HepG2 (cell line): ENCODE measurements around the gene SNRPD3. TPM values are rescaled to one million over a fixed set of nuclear protein-coding genes. Genes with fewer than 3 reads are reported as not detected.
A peak's percentile ranks its signal among the peaks of the same experiment; 100 is the strongest.

Source experiments
- CHD2 ChIP-seq: IDR thresholded peaks from 2 replicates; pipeline ENCODE4 v1.6.1; 2011; ENCODE audit warnings: low read depth, low read length, improper control_type of control experiment
- DBP ChIP-seq: sonication (generic); formaldehyde crosslinking; IDR thresholded peaks from 2 replicates; pipeline ENCODE4 v1.4.0; 2020; ENCODE audit warnings: missing genetic modification reagents; ENCODE audit errors: not compliant biosample characterization
- KIAA2018 ChIP-seq: sonication (generic); formaldehyde crosslinking; IDR thresholded peaks from 2 replicates; pipeline ENCODE4 v1.5.0; 2020; ENCODE audit warnings: mild to moderate bottlenecking, missing genetic modification reagents, borderline replicate concordance
- MZF1 ChIP-seq: sonication (generic); formaldehyde crosslinking; IDR thresholded peaks from 2 replicates; pipeline ENCODE4 v1.8.1; 2023; ENCODE audit warnings: mild to moderate bottlenecking, missing genetic modification reagents, borderline replicate concordance
- NFYB ChIP-seq: sonication (generic); formaldehyde crosslinking; IDR thresholded peaks from 2 replicates; pipeline ENCODE4 v1.4.0; 2020; ENCODE audit warnings: missing genetic modification reagents
- PAF1 ChIP-seq: IDR thresholded peaks from 2 replicates; pipeline ENCODE4 v1.6.1; 2016; ENCODE audit warnings: missing genetic modification reagents, missing compliant biosample characterization
- SALL1 ChIP-seq: sonication (generic); formaldehyde crosslinking; IDR thresholded peaks from 2 replicates; pipeline ENCODE4 v1.8.0; 2022; ENCODE audit warnings: mild to moderate bottlenecking, missing genetic modification reagents
- SOX5 ChIP-seq: IDR thresholded peaks from 2 replicates; pipeline ENCODE4 v1.6.1; 2016; ENCODE audit warnings: borderline replicate concordance
- SP1 ChIP-seq, 2 experiments: fragments of 450-650 bp in 1 of 2; sonication (generic) in 1 of 2; formaldehyde crosslinking in 1 of 2; IDR thresholded peaks; 2 replicates each; pipeline versions ENCODE4 v1.4.0 to v1.6.1; 2016 to 2020; ENCODE audit warnings: missing genetic modification reagents in 1 of 2
- SP4 ChIP-seq: sonication (generic); formaldehyde crosslinking; IDR thresholded peaks from 2 replicates; pipeline ENCODE4 v1.8.1; 2023; ENCODE audit warnings: mild to moderate bottlenecking, missing genetic modification reagents
- TEAD3 ChIP-seq: optimal IDR thresholded peaks from 2 replicates; pipeline ENCODE3; 2016; ENCODE audit warnings: borderline replicate concordance
- ZBTB34 ChIP-seq: sonication (generic); formaldehyde crosslinking; IDR thresholded peaks from 2 replicates; pipeline ENCODE4 v1.8.0; 2022; ENCODE audit warnings: mild to moderate bottlenecking, missing genetic modification reagents
- ZKSCAN1 ChIP-seq: fragments of 150-350 bp; IDR thresholded peaks from 2 replicates; pipeline ENCODE4 v1.6.1; 2014; ENCODE audit warnings: low read length
- ZMYM4 ChIP-seq: sonication (generic); formaldehyde crosslinking; IDR thresholded peaks from 2 replicates; pipeline ENCODE4 v1.8.1; 2023; ENCODE audit warnings: mild to moderate bottlenecking, missing genetic modification reagents
- ZNF124 ChIP-seq: sonication (generic); formaldehyde crosslinking; IDR thresholded peaks from 2 replicates; pipeline ENCODE4 v1.4.0; 2020; ENCODE audit warnings: missing genetic modification reagents
- ZNF317 ChIP-seq: sonication (generic); formaldehyde crosslinking; IDR thresholded peaks from 2 replicates; pipeline ENCODE4 v1.5.0; 2020; ENCODE audit warnings: mild to moderate bottlenecking, missing genetic modification reagents
- ZNF644 ChIP-seq: IDR thresholded peaks from 2 replicates; pipeline ENCODE4 v1.6.1; 2016; ENCODE audit warnings: low read depth
- ZNF747 ChIP-seq: sonication (generic); formaldehyde crosslinking; IDR thresholded peaks from 2 replicates; pipeline ENCODE4 v1.8.1; 2023; ENCODE audit warnings: missing genetic modification reagents, mild to moderate bottlenecking, borderline replicate concordance
- polyA plus RNA-seq, 8 experiments: library from polyadenylated mRNA; depleted of rRNA in 3 of 8; stranded (reverse) in 7 of 8; unstranded in 1 of 8; fragments of >200 nt; fragmentation: Illumina TruSeq in 4 of 8; extraction: Trizol in 4 of 8; gene quantifications; 2 replicates each; pipeline versions ENCODE4 v1.2.1 to v1.2.3, GENCODE V29; 2011 to 2016; ENCODE audit warnings: low read depth in 4 of 8, missing spikeins in 1 of 8, mixed read lengths in 1 of 8; ENCODE audit not compliant: insufficient read depth in 1 of 8
- total RNA-seq, 5 experiments: library from RNA; depleted of rRNA; stranded (reverse); fragments of >200 nt; fragmentation: Illumina TruSeq; extraction: Trizol; gene quantifications; 2 replicates each; pipeline ENCODE4 v1.2.3, GENCODE V29; 2016; ENCODE audit warnings: low read depth in 1 of 5

Gene SNRPD3
- total and polyA plus RNA-seq, 2 of the 13 experiments (the other 11 are each of a cell fraction or from before 2014, with no cell fraction given): 110 to 209 TPM

- TF ChIP-seq KIAA2018 (no peak), ZBTB34 (CRISPR knock-in tag) (no peak), TEAD3 (peak; percentile 58), ZNF747 (CRISPR knock-in tag) (no peak), PAF1 (CRISPR knock-in tag) (no peak), ZNF644 (no peak), ZMYM4 (0 out of 2 replicates have a peak, but pooled peaks have one; percentile 53), SP1 (IDR thresholded peaks at IDR 0.05) (no peak), SP1 (CRISPR knock-in tag; IDR thresholded peaks at IDR 0.05) (no peak), CHD2 (no peak), SOX5 (CRISPR knock-in tag) (peak; percentile 48; the same call in 1 of the 2 replicates), ZNF124 (no peak), NFYB (CRISPR knock-in tag) (no peak), ZNF317 (CRISPR knock-in tag) (no peak), DBP (CRISPR knock-in tag) (no peak), MZF1 (CRISPR knock-in tag) (no peak), SP4 (no peak), ZKSCAN1 (no peak), SALL1 (CRISPR knock-in tag) (peak; percentile 71)
Measured at GRCh38 chr22:24564376-24565058, 8.7 kb downstream of the SNRPD3 start (continued).
